Activated T-helper 2 cell treated with anti-CD3 and anti-CD28 coated beads, Interferon-gamma antibody, Interleukin-2, Interleukin-4, amounts not matched to agents 10 μg/mL and 5 μg/mL and 100 μg/mL, durations not matched to agents 14 hours and 24 hours and 36 hours (primary cell): ENCODE measurements around the gene RCOR3. TPM values are rescaled to one million over a fixed set of nuclear protein-coding genes. Genes with fewer than 3 reads are reported as not detected.

ENCODE experiments used
- DNase-seq: peaks from one replicate; pipeline ENCODE4 v3.0.0; 2021; ENCODE audit warnings: low spot score
- H3K27ac Mint-ChIP-seq: one replicate; pipeline ENCODE4 v1.8.0; 2021; ENCODE audit warnings: mixed read lengths
- H3K27me3 Mint-ChIP-seq: one replicate; pipeline ENCODE4 v1.8.0; 2021; ENCODE audit warnings: low read depth, mixed read lengths
- H3K36me3 Mint-ChIP-seq: one replicate; pipeline ENCODE4 v1.8.0; 2021; ENCODE audit warnings: low read depth, mixed read lengths
- H3K4me1 Mint-ChIP-seq: one replicate; pipeline ENCODE4 v1.8.0; 2021; ENCODE audit warnings: low read depth, mixed read lengths
- H3K4me3 Mint-ChIP-seq: one replicate; pipeline ENCODE4 v1.8.0; 2021; ENCODE audit warnings: low read depth, mild to moderate bottlenecking, moderate library complexity, mixed read lengths
- H3K9me3 Mint-ChIP-seq: one replicate; pipeline ENCODE4 v1.8.0; 2021; ENCODE audit warnings: mixed read lengths
- intact Hi-C: fragments of 100-400 bp; cut with micrococcal nuclease; formaldehyde crosslinking; loops from one replicate; pipeline ENCODE4 v1.15.1; 2023
- total RNA-seq: library from RNA; stranded (reverse); gene quantifications from 2 replicates; pipeline ENCODE4 v1.2.3, GENCODE V29; 2022

RCOR3 gene
- total RNA-seq, 1 donor from 2014 or later: 45.0 TPM

GRCh38 chr1:211353562-211354212, 94.5 kb downstream of the RCOR3 start:
- peak overlapping the region; percentile 62 for H3K27ac Mint-ChIP-seq
- intact Hi-C loops: loop anchor here (1.0 kb wide), 1 partner anchor 30 kb away; no protein-coding TSS in a partner anchor
- no peak for DNase-seq
- H3K9me3 Mint-ChIP-seq: peaks cover 29% of the 10 kb centered on the region
- H3K4me1 Mint-ChIP-seq: peaks cover 55% of the 10 kb centered on the region
- peak overlapping the region; percentile 55 for H3K4me3 Mint-ChIP-seq
- H3K27me3 Mint-ChIP-seq: no peaks in the 10 kb centered on the region
- H3K36me3 Mint-ChIP-seq: peaks cover 83% of the 10 kb centered on the region

GRCh38 chr1:211355873-211356272, 96.7 kb downstream of the RCOR3 start:
- Mint-ChIP-seq H3K4me1 (peaks cover 51% of the 10 kb centered on the region), H3K27ac (peak overlapping the region; percentile 49), H3K9me3 (peaks cover 17% of the 10 kb centered on the region), H3K27me3 (no peaks in the 10 kb centered on the region), H3K36me3 (peaks cover 80% of the 10 kb centered on the region), H3K4me3 (no peak overlapping the region)
- no peak for DNase-seq
- intact Hi-C loops: loop anchor here (2.0 kb wide), 1 partner anchor 25 kb away; no protein-coding TSS in a partner anchor

- no peak for DNase-seq
- peaks cover 76% of the 10 kb centered on the region for H3K36me3 Mint-ChIP-seq
- H3K9me3 Mint-ChIP-seq: peaks cover 9% of the 10 kb centered on the region
- H3K4me3 Mint-ChIP-seq: no peak overlapping the region
- intact Hi-C loops: loop anchor here (2.0 kb wide), 1 partner anchor 24 kb away; no protein-coding TSS in a partner anchor
- H3K27ac Mint-ChIP-seq: peak overlapping the region; percentile 71
- H3K27me3 Mint-ChIP-seq: no peaks in the 10 kb centered on the region
- H3K4me1 Mint-ChIP-seq: peaks cover 45% of the 10 kb centered on the region
Observed at GRCh38 chr1:211356723-211357407, 97.7 kb downstream of the RCOR3 start.

- intact Hi-C loops: no loop called here
- no peaks in the 10 kb centered on the region for H3K9me3 Mint-ChIP-seq
- H3K4me1 Mint-ChIP-seq: peaks cover 33% of the 10 kb centered on the region
- H3K27ac Mint-ChIP-seq: no peak overlapping the region
- peaks cover 69% of the 10 kb centered on the region for H3K36me3 Mint-ChIP-seq
- no peak for DNase-seq
- H3K27me3 Mint-ChIP-seq: no peaks in the 10 kb centered on the region
- no peak overlapping the region for H3K4me3 Mint-ChIP-seq
Observed at GRCh38 chr1:211358685-211359084, 99.5 kb downstream of the RCOR3 start.

GRCh38 chr1:211359876-211360275, 100.7 kb downstream of the RCOR3 start:
- Mint-ChIP-seq H3K4me3 (no peak overlapping the region), H3K9me3 (no peaks in the 10 kb centered on the region), H3K4me1 (peaks cover 30% of the 10 kb centered on the region), H3K27me3 (no peaks in the 10 kb centered on the region), H3K27ac (no peak overlapping the region), H3K36me3 (peaks cover 65% of the 10 kb centered on the region)
- intact Hi-C loops: no loop called here
- DNase-seq: no peak

GRCh38 chr1:211361202-211361601, 102.0 kb downstream of the RCOR3 start:
- DNase-seq: no peak
- H3K9me3 Mint-ChIP-seq: no peaks in the 10 kb centered on the region
- intact Hi-C loops: no loop called here
- H3K4me3 Mint-ChIP-seq: no peak overlapping the region
- peaks cover 67% of the 10 kb centered on the region for H3K36me3 Mint-ChIP-seq
- no peak overlapping the region for H3K27ac Mint-ChIP-seq
- H3K27me3 Mint-ChIP-seq: no peaks in the 10 kb centered on the region
- H3K4me1 Mint-ChIP-seq: peaks cover 21% of the 10 kb centered on the region

Other genes with a start within 250 kb of the RCOR3 start
- gene KCNH1, start 125.2 kb upstream of the RCOR3 start, total RNA-seq: not detected in 2 replicates
- gene TRAF5, start 67.5 kb downstream of the RCOR3 start, total RNA-seq: 63.8 and 64.6 TPM in 2 replicates
- not detected in 2 replicates for gene RD3, start 232.8 kb downstream of the RCOR3 start, total RNA-seq